ENCODE measurements around the gene MYLK. TPM values are rescaled to one million over a fixed set of nuclear protein-coding genes. Genes with fewer than 3 reads are reported as not detected.
A peak's percentile ranks its signal among the peaks of the same experiment; 100 is the strongest.
"Not testable (repeated sequence)": the region's sequence is repeated elsewhere in the genome, so short reads cannot be mapped to it uniquely, and the experiment has no call there.

Gene MYLK
- total and polyA plus RNA-seq, 2 donors, result 5.4 to 11.5 TPM

- no peak for DNase-seq (ENCODE audit: low read depth in 6 of 9, low spot score in 9 of 9)
- WGBS, result 95% methylated on average over 1 of the region's 1 CpG
- H3K9me3 ChIP-seq (ENCODE audit: control insufficient read depth in 2 of 2, insufficient read depth in 1 of 2, low read length in 1 of 2), result no peaks in the 10 kb centered on the region
- no peak overlapping the region for H3K4me3 ChIP-seq (ENCODE audit: low read length in 2 of 2)
- no peaks in the 10 kb centered on the region for H3K4me1 ChIP-seq (ENCODE audit: control insufficient read depth in 2 of 2, insufficient read depth in 2 of 2, low read length in 2 of 2)
- H3K27me3 ChIP-seq (ENCODE audit: control insufficient read depth in 2 of 2, insufficient read depth in 1 of 2, low read length in 1 of 2), result no peaks in the 10 kb centered on the region
- H3K27ac ChIP-seq (ENCODE audit: low read depth in 1 of 2, low read length in 1 of 2), result no peak overlapping the region
- H3K36me3 ChIP-seq (ENCODE audit: control insufficient read depth in 2 of 2, insufficient read depth in 2 of 2, low read length in 1 of 2), result no peaks in the 10 kb centered on the region
Measured at GRCh38 chr3:123602325-123602724, 281.8 kb downstream of the MYLK start.

GRCh38 chr3:123600863-123601262 lies 283.3 kb downstream of the MYLK start:
- DNase-seq (ENCODE audit: low read depth in 6 of 9, low spot score in 9 of 9); H3K9me3 ChIP-seq (ENCODE audit: control insufficient read depth in 2 of 2, insufficient read depth in 1 of 2, low read length in 1 of 2); H3K27me3 ChIP-seq (ENCODE audit: control insufficient read depth in 2 of 2, insufficient read depth in 1 of 2, low read length in 1 of 2); H3K36me3 ChIP-seq (ENCODE audit: control insufficient read depth in 2 of 2, insufficient read depth in 2 of 2, low read length in 1 of 2); H3K27ac ChIP-seq (ENCODE audit: low read depth in 1 of 2, low read length in 1 of 2); H3K4me1 ChIP-seq (ENCODE audit: control insufficient read depth in 2 of 2, insufficient read depth in 2 of 2, low read length in 2 of 2); H3K4me3 ChIP-seq (ENCODE audit: low read length in 2 of 2): not testable (repeated sequence)

GRCh38 chr3:123597561-123597960 lies 286.6 kb downstream of the MYLK start:
- 95% methylated on average over 4 of the region's 4 CpGs for WGBS
- Histone ChIP-seq H3K9me3 (ENCODE audit: control insufficient read depth in 2 of 2, insufficient read depth in 1 of 2, low read length in 1 of 2) (no peaks in the 10 kb centered on the region), H3K4me1 (ENCODE audit: control insufficient read depth in 2 of 2, insufficient read depth in 2 of 2, low read length in 2 of 2) (no peaks in the 10 kb centered on the region), H3K27ac (ENCODE audit: low read depth in 1 of 2, low read length in 1 of 2) (no peak overlapping the region), H3K4me3 (ENCODE audit: low read length in 2 of 2) (no peak overlapping the region), H3K27me3 (ENCODE audit: control insufficient read depth in 2 of 2, insufficient read depth in 1 of 2, low read length in 1 of 2) (no peaks in the 10 kb centered on the region), H3K36me3 (ENCODE audit: control insufficient read depth in 2 of 2, insufficient read depth in 2 of 2, low read length in 1 of 2) (no peaks in the 10 kb centered on the region)
- DNase-seq (ENCODE audit: low read depth in 6 of 9, low spot score in 9 of 9), result no peak

GRCh38 chr3:123595396-123596180 lies 288.5 kb downstream of the MYLK start:
- Histone ChIP-seq H3K27me3 (ENCODE audit: control insufficient read depth in 2 of 2, insufficient read depth in 1 of 2, low read length in 1 of 2) (no peaks in the 10 kb centered on the region), H3K9me3 (ENCODE audit: control insufficient read depth in 2 of 2, insufficient read depth in 1 of 2, low read length in 1 of 2) (peaks cover 2 to 7% of the 10 kb centered on the region in 2 donors), H3K4me1 (ENCODE audit: control insufficient read depth in 2 of 2, insufficient read depth in 2 of 2, low read length in 2 of 2) (no peaks in the 10 kb centered on the region), H3K27ac (ENCODE audit: low read depth in 1 of 2, low read length in 1 of 2) (no peak overlapping the region), H3K4me3 (ENCODE audit: low read length in 2 of 2) (no peak overlapping the region), H3K36me3 (ENCODE audit: control insufficient read depth in 2 of 2, insufficient read depth in 2 of 2, low read length in 1 of 2) (peaks cover 0 to 1% of the 10 kb centered on the region in 2 donors)
- DNase-seq (ENCODE audit: low read depth in 6 of 9, low spot score in 9 of 9), result no peak
- 71% methylated on average over 5 of the region's 5 CpGs for whole genome bisulfite sequencing

GRCh38 chr3:123593381-123593780 lies 290.8 kb downstream of the MYLK start:
- Histone ChIP-seq H3K9me3 (ENCODE audit: control insufficient read depth in 2 of 2, insufficient read depth in 1 of 2, low read length in 1 of 2) (peaks cover 3 to 17% of the 10 kb centered on the region in 2 donors), H3K36me3 (ENCODE audit: control insufficient read depth in 2 of 2, insufficient read depth in 2 of 2, low read length in 1 of 2) (peaks cover 0 to 4% of the 10 kb centered on the region in 2 donors), H3K4me1 (ENCODE audit: control insufficient read depth in 2 of 2, insufficient read depth in 2 of 2, low read length in 2 of 2) (no peaks in the 10 kb centered on the region), H3K4me3 (ENCODE audit: low read length in 2 of 2) (no peak overlapping the region), H3K27me3 (ENCODE audit: control insufficient read depth in 2 of 2, insufficient read depth in 1 of 2, low read length in 1 of 2) (no peaks in the 10 kb centered on the region), H3K27ac (ENCODE audit: low read depth in 1 of 2, low read length in 1 of 2) (no peak overlapping the region)
- DNase-seq (ENCODE audit: low read depth in 6 of 9, low spot score in 9 of 9), result no peak
- over 99% methylated on average over 3 of the region's 3 CpGs for WGBS

- peaks cover 0 to 4% of the 10 kb centered on the region in 2 donors for H3K36me3 ChIP-seq (ENCODE audit: control insufficient read depth in 2 of 2, insufficient read depth in 2 of 2, low read length in 1 of 2)
- over 99% methylated on average over 3 of the region's 3 CpGs for WGBS
- H3K27me3 ChIP-seq (ENCODE audit: control insufficient read depth in 2 of 2, insufficient read depth in 1 of 2, low read length in 1 of 2), result no peaks in the 10 kb centered on the region
- no peak overlapping the region for H3K27ac ChIP-seq (ENCODE audit: low read depth in 1 of 2, low read length in 1 of 2)
- no peak overlapping the region for H3K4me3 ChIP-seq (ENCODE audit: low read length in 2 of 2)
- no peak for DNase-seq (ENCODE audit: low read depth in 6 of 9, low spot score in 9 of 9)
- peaks cover 2 to 7% of the 10 kb centered on the region in 2 donors for H3K4me1 ChIP-seq (ENCODE audit: control insufficient read depth in 2 of 2, insufficient read depth in 2 of 2, low read length in 2 of 2)
- peaks cover 3 to 17% of the 10 kb centered on the region in 2 donors for H3K9me3 ChIP-seq (ENCODE audit: control insufficient read depth in 2 of 2, insufficient read depth in 1 of 2, low read length in 1 of 2)
Measured at GRCh38 chr3:123590685-123591450, 293.3 kb downstream of the MYLK start.

- no peak for DNase-seq (ENCODE audit: low read depth in 6 of 9, low spot score in 9 of 9)
- no peak overlapping the region for H3K4me3 ChIP-seq (ENCODE audit: low read length in 2 of 2)
- peaks cover 2 to 14% of the 10 kb centered on the region in 2 donors for H3K4me1 ChIP-seq (ENCODE audit: control insufficient read depth in 2 of 2, insufficient read depth in 2 of 2, low read length in 2 of 2)
- WGBS, result 96% methylated on average over 2 of the region's 2 CpGs
- H3K9me3 ChIP-seq (ENCODE audit: control insufficient read depth in 2 of 2, insufficient read depth in 1 of 2, low read length in 1 of 2), result peaks cover 3 to 22% of the 10 kb centered on the region in 2 donors
- H3K27me3 ChIP-seq (ENCODE audit: control insufficient read depth in 2 of 2, insufficient read depth in 1 of 2, low read length in 1 of 2), result peaks cover 0 to 7% of the 10 kb centered on the region in 2 donors
- peaks cover 0 to 4% of the 10 kb centered on the region in 2 donors for H3K36me3 ChIP-seq (ENCODE audit: control insufficient read depth in 2 of 2, insufficient read depth in 2 of 2, low read length in 1 of 2)
- H3K27ac ChIP-seq (ENCODE audit: low read depth in 1 of 2, low read length in 1 of 2), result no peak overlapping the region
Measured at GRCh38 chr3:123587401-123587800, 296.7 kb downstream of the MYLK start.

GRCh38 chr3:123586968-123587367 lies 297.2 kb downstream of the MYLK start:
- H3K27me3 ChIP-seq (ENCODE audit: control insufficient read depth in 2 of 2, insufficient read depth in 1 of 2, low read length in 1 of 2), result peaks cover 0 to 7% of the 10 kb centered on the region in 2 donors
- peaks cover 0 to 4% of the 10 kb centered on the region in 2 donors for H3K36me3 ChIP-seq (ENCODE audit: control insufficient read depth in 2 of 2, insufficient read depth in 2 of 2, low read length in 1 of 2)
- peaks cover 2 to 14% of the 10 kb centered on the region in 2 donors for H3K4me1 ChIP-seq (ENCODE audit: control insufficient read depth in 2 of 2, insufficient read depth in 2 of 2, low read length in 2 of 2)
- H3K9me3 ChIP-seq (ENCODE audit: control insufficient read depth in 2 of 2, insufficient read depth in 1 of 2, low read length in 1 of 2), result peaks cover 3 to 22% of the 10 kb centered on the region in 2 donors
- WGBS, result 95% methylated on average over 2 of the region's 2 CpGs
- no peak overlapping the region for H3K4me3 ChIP-seq (ENCODE audit: low read length in 2 of 2)
- H3K27ac ChIP-seq (ENCODE audit: low read depth in 1 of 2, low read length in 1 of 2), result no peak overlapping the region
- no peak for DNase-seq (ENCODE audit: low read depth in 6 of 9, low spot score in 9 of 9)

- WGBS, result 4% methylated on average over 10 of the region's 10 CpGs
- peak overlapping the region in 1 of 2 donors; percentile 4 for H3K27ac ChIP-seq (ENCODE audit: low read depth in 1 of 2, low read length in 1 of 2)
- peaks cover 3 to 21% of the 10 kb centered on the region in 2 donors for H3K9me3 ChIP-seq (ENCODE audit: control insufficient read depth in 2 of 2, insufficient read depth in 1 of 2, low read length in 1 of 2)
- H3K27me3 ChIP-seq (ENCODE audit: control insufficient read depth in 2 of 2, insufficient read depth in 1 of 2, low read length in 1 of 2), result peaks cover 0 to 7% of the 10 kb centered on the region in 2 donors
- peaks cover 2 to 14% of the 10 kb centered on the region in 2 donors for H3K4me1 ChIP-seq (ENCODE audit: control insufficient read depth in 2 of 2, insufficient read depth in 2 of 2, low read length in 2 of 2)
- peaks cover 0 to 4% of the 10 kb centered on the region in 2 donors for H3K36me3 ChIP-seq (ENCODE audit: control insufficient read depth in 2 of 2, insufficient read depth in 2 of 2, low read length in 1 of 2)
- peak in 4 of 9 donors; percentile 10 to 56 (median 34) for DNase-seq (ENCODE audit: low read depth in 6 of 9, low spot score in 9 of 9)
- H3K4me3 ChIP-seq (ENCODE audit: low read length in 2 of 2), result peak overlapping the region; percentile 98 to 99
Measured at GRCh38 chr3:123586131-123586530, 298.0 kb downstream of the MYLK start.

Data from thymus (tissue), 11 donors.